Breast epithelium (tissue), 3 donors: ENCODE measurements around the gene FAM149B1.

ENCODE experiments used
- CTCF ChIP-seq, 3 donors: fragments of 450-650 bp; IDR thresholded peaks; one replicate each; pipeline ENCODE4 v1.5.1; 2016 to 2017; ENCODE audit warnings: antibody characterized with exemption in 3 of 3, mild to moderate bottlenecking in 3 of 3, moderate library complexity in 3 of 3
- POLR2A ChIP-seq: fragments of 450-650 bp; IDR thresholded peaks from one replicate; pipeline ENCODE4 v1.6.1; 2016; ENCODE audit warnings: antibody characterized with exemption, mild to moderate bottlenecking, moderate library complexity
- POLR2AphosphoS5 ChIP-seq, 3 donors: sonication (generic); formaldehyde crosslinking; IDR thresholded peaks; one replicate each; pipeline ENCODE4 v1.6.1; 2017; ENCODE audit warnings: antibody characterized with exemption in 3 of 3

DNA sequence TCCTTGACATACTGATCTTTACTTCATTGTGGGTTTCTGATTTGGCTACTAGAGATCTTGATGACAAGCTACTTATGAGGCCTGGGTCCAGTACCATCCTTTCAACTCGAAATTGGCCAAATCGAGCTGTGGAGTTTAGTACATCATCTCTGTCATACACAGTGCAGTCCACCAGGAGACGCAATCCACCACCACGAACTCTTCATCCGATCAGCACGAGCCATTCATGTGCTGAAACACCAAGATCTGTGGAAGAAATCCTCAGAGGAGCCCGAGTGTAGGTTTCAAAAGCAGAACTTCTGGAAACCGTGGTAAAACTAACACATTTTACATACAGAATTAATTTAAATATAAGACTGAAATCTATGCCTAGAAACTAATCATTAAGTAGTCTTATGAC lies 65.0 kb downstream of the FAM149B1 start:
- TF ChIP-seq CTCF (IDR thresholded peaks at IDR 0.05): no peak
- no peak for TF ChIP-seq POLR2AphosphoS5 (IDR thresholded peaks at IDR 0.05)
- TF ChIP-seq POLR2A: no peak
